Epithelial cell of umbilical artery (primary cell): ENCODE results near the gene TMEM18. TPM values are rescaled to one million over a fixed set of nuclear protein-coding genes. Genes with fewer than 3 reads are reported as not detected.

Source experiments
- total RNA-seq: library from RNA; depleted of rRNA; stranded (reverse); fragments of >200 nt; gene quantifications from 2 replicates; pipeline ENCODE4 v1.2.3, GENCODE V29; 2014

Gene TMEM18
- total RNA-seq = 19.6 and 27.3 TPM in 2 replicates

GRCh38 chr2:677056-677958, at the start of gene TMEM18:
TSS of gene TMEM18 (minus strand) at chr2:677406. CDS start at chr2:677345, 61 bp downstream.

